Naive thymus-derived CD4-positive, alpha-beta T cell (primary cell): ENCODE data around the gene STPG3. TPM values are rescaled to one million over a fixed set of nuclear protein-coding genes. Genes with fewer than 3 reads are reported as not detected.

Experiments used
- ATAC-seq: fragments of 150-1000 bp; cut with Tn5 transposase; 2 replicates; pipeline ENCODE4 v1.10.0; 2021; ENCODE audit warnings: mild to moderate bottlenecking, moderate library complexity
- CTCF ChIA-PET: fragments of 350-600 bp; sonication (Branson Sonifier 250); formaldehyde crosslinking; loops from one replicate; lab custom pipeline; 2021; ENCODE audit warnings: antibody characterized with exemption; lab: Charles Lee
- POLR2A ChIA-PET: fragments of 350-600 bp; sonication (Branson Sonifier 250); formaldehyde crosslinking; loops from one replicate; lab custom pipeline; 2021; ENCODE audit warnings: antibody characterized with exemption, inconsistent platforms; lab: Charles Lee
- DNase-seq, 9 donors: peaks; one replicate each; pipeline versions ENCODE4 v3.0.0 to v3.0.0-alpha.2; 2020 to 2022; ENCODE audit warnings: mixed read lengths in 1 of 9
- H3K27ac ChIP-seq: one replicate; pipeline ENCODE4 v1.7.0; 2013; ENCODE audit warnings: mild to moderate bottlenecking, low read depth, low read length, moderate library complexity
- H3K27me3 ChIP-seq, 2 donors: one replicate each; pipeline ENCODE4 v1.7.0; 2013; ENCODE audit warnings: low read length in 2 of 2, mild to moderate bottlenecking in 2 of 2, moderate library complexity in 2 of 2; ENCODE audit not compliant: control insufficient read depth in 2 of 2, insufficient read depth in 2 of 2
- H3K36me3 ChIP-seq, 3 experiments: 1 replicate in 2 of 3; 2 replicates in 1 of 3; pipeline ENCODE4 v1.7.0; 2013; ENCODE audit warnings: low read length in 3 of 3, mild to moderate bottlenecking in 3 of 3, moderate library complexity in 1 of 3; ENCODE audit not compliant: insufficient read depth in 3 of 3, control insufficient read depth in 2 of 3
- H3K4me1 ChIP-seq, 2 donors: one replicate each; pipeline ENCODE4 v1.7.0; 2013; ENCODE audit warnings: low read length in 2 of 2, mild to moderate bottlenecking in 2 of 2, moderate library complexity in 1 of 2; ENCODE audit not compliant: control insufficient read depth in 2 of 2, insufficient read depth in 2 of 2
- H3K4me3 ChIP-seq: 2 replicates; pipeline ENCODE4 v1.7.0; 2013; ENCODE audit warnings: mild to moderate bottlenecking, low read length
- H3K9me3 ChIP-seq, 3 experiments: 1 replicate in 2 of 3; 2 replicates in 1 of 3; pipeline ENCODE4 v1.7.0; 2013; ENCODE audit warnings: low read length in 3 of 3; ENCODE audit not compliant: control insufficient read depth in 2 of 3
- H3K27ac Mint-ChIP-seq, 9 donors: one replicate each; pipeline ENCODE4 v1.8.0; 2020 to 2022; ENCODE audit warnings: mixed read lengths in 9 of 9, mild to moderate bottlenecking in 8 of 9, moderate library complexity in 5 of 9, inconsistent platforms in 2 of 9
- H3K27me3 Mint-ChIP-seq, 5 donors: one replicate each; pipeline ENCODE4 v1.8.0; 2021 to 2022; ENCODE audit warnings: mixed read lengths in 5 of 5, mild to moderate bottlenecking in 1 of 5
- H3K36me3 Mint-ChIP-seq, 5 donors: one replicate each; pipeline ENCODE4 v1.8.0; 2020 to 2022; ENCODE audit warnings: mixed read lengths in 5 of 5, mild to moderate bottlenecking in 3 of 5, inconsistent platforms in 1 of 5
- H3K4me1 Mint-ChIP-seq, 7 donors: one replicate each; pipeline ENCODE4 v1.8.0; 2020 to 2022; ENCODE audit warnings: mixed read lengths in 7 of 7, mild to moderate bottlenecking in 3 of 7, inconsistent platforms in 1 of 7
- H3K4me3 Mint-ChIP-seq, 10 donors: one replicate each; pipeline ENCODE4 v1.8.0; 2020 to 2022; ENCODE audit warnings: mild to moderate bottlenecking in 10 of 10, mixed read lengths in 10 of 10, moderate library complexity in 6 of 10, inconsistent platforms in 2 of 10
- H3K9me3 Mint-ChIP-seq, 11 donors: one replicate each; pipeline ENCODE4 v1.8.0; 2020 to 2022; ENCODE audit warnings: mixed read lengths in 11 of 11, mild to moderate bottlenecking in 4 of 11, inconsistent platforms in 1 of 11, moderate library complexity in 1 of 11
- intact Hi-C, 2 donors: fragments of 100-400 bp; cut with micrococcal nuclease; formaldehyde crosslinking; loops; one replicate each; pipeline ENCODE4 v1.15.1; 2023
- polyA plus RNA-seq, 2 donors: library from polyadenylated mRNA; unstranded; fragments of 300-500 nt; fragmentation: Illumina TruSeq; gene quantifications; one replicate each; pipeline ENCODE4 v1.2.3, GENCODE V29; 2021
- total RNA-seq, 6 experiments: library from RNA in 5 of 6; stranded (reverse) in 5 of 6; gene quantifications; 1 replicate in 5 of 6; 2 replicates in 1 of 6; pipeline ENCODE4 v1.2.3 and lab custom pipeline; 2021 to 2026

The STPG3 gene
- total and polyA plus RNA-seq, 7 experiments from 2014 or later = not detected

DNA sequence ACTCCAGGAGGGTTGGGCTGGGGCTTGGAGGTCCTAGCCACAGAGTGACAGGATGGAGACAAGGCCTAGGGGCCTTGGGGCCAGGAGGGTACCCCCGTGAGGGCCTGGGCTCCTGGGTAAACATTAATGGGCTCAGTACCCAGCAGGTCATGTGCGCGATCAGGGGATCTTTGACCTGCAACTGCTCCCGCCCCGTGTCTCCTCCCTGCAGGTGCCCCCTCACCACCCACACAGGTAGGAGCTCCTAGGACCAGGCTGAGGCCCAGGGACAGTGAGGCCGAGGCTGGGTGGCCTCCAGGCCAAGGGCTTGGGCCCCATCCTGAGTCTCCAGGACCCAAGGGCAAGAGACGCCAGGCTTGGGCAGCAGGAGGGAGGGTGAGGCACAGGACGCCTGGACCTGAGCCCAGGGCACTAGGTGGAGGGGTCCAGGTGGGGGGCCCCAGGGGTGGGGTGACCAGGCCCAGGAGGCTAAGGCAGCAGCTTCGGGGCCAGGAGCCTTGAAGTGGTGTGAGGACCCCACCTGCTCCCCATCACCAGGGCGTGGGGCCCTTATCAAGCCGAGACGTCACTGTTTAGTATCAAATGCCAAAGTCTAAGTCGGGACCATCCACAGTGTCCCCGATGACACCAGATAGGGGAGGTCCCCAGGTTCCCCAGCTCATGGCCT is 20.2 kb upstream of the STPG3 start, which contains the start of gene SLC34A3:
TSS of gene SLC34A3 (plus strand) at position 197 of the 667 bp plus-strand sequence. CDS start 802 bp downstream, outside the sequence.
- Histone ChIP-seq H3K4me3 (no peak within 1 kb of the TSS), H3K27me3 (no peaks in the 10 kb centered on the region), H3K36me3 (no peaks in the 10 kb centered on the region), H3K27ac (no peak within 1 kb of the TSS), H3K4me1 (peaks cover 4 to 5% of the 10 kb centered on the region in 2 donors), H3K9me3 (no peaks in the 10 kb centered on the region)
- intact Hi-C loops = no loop called here
- DNase-seq (no peak), ATAC-seq (no peak)
- ChIA-PET CTCF (no interaction called here), POLR2A (interaction anchor here (0.5 kb wide), 1 partner anchor 126 kb away, joined by 4 read pairs; no protein-coding TSS in a partner anchor)
- Mint-ChIP-seq H3K9me3 (peaks cover 0 to 2% (median 0%) of the 10 kb centered on the region in 11 donors), H3K36me3 (no peaks in the 10 kb centered on the region), H3K4me1 (peaks cover 4 to 7% (median 5%) of the 10 kb centered on the region in 7 donors), H3K27me3 (peaks cover 0 to 13% (median 6%) of the 10 kb centered on the region in 5 donors), H3K4me3 (no peak within 1 kb of the TSS), H3K27ac (no peak within 1 kb of the TSS)

DNA sequence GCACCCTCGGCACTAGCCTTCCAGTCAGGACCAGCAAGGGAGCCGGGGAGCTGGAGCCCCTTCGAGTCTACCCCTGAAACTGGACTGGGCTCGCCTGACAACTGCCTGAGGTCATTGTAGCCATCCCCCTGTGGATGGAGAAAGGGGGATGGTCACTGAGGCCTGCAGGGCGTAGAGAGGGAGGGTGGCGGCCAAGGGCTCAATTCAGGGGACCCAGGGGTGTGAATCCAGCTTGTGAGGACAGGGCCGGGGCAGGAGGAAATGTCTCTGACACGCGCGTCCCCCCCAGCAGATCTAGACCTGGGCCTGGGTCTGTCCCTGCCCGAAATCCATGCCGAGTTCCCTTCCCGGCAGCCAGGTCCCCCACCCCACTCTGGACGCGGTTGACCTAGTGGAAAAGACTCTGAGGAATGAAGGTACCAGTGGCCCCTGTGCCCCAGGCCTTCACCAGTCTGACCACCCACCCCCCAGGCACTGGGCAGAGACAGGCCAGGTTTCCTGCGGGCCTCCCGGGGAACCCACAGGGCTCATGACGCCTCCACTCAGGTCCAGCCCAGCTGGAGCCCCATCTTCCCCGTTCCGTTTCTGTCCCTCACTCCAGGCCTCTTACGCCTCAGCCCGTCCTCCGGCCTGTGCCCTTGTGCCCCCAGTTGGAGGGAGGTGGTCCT is 19.6 kb upstream of the STPG3 start:
- no peaks in the 10 kb centered on the region for H3K27me3 ChIP-seq
- no peaks in the 10 kb centered on the region for H3K36me3 ChIP-seq
- DNase-seq (no peak), ATAC-seq (no peak)
- intact Hi-C loops = no loop called here
- CTCF ChIA-PET = no interaction called here
- no peak overlapping the region for H3K27ac Mint-ChIP-seq
- H3K4me3 Mint-ChIP-seq = no peak overlapping the region
- no peak overlapping the region for H3K4me3 ChIP-seq
- no peaks in the 10 kb centered on the region for H3K36me3 Mint-ChIP-seq
- POLR2A ChIA-PET = interaction anchor here (0.5 kb wide), 1 partner anchor 127 kb away, joined by 4 read pairs; no protein-coding TSS in a partner anchor
- no peak overlapping the region for H3K27ac ChIP-seq
- peaks cover 0 to 13% (median 6%) of the 10 kb centered on the region in 5 donors for H3K27me3 Mint-ChIP-seq
- no peaks in the 10 kb centered on the region for H3K9me3 ChIP-seq
- peaks cover 0 to 2% (median 0%) of the 10 kb centered on the region in 11 donors for H3K9me3 Mint-ChIP-seq
- H3K4me1 ChIP-seq = peaks cover 4 to 12% of the 10 kb centered on the region in 2 donors
- H3K4me1 Mint-ChIP-seq = peaks cover 4 to 6% (median 5%) of the 10 kb centered on the region in 7 donors

DNA sequence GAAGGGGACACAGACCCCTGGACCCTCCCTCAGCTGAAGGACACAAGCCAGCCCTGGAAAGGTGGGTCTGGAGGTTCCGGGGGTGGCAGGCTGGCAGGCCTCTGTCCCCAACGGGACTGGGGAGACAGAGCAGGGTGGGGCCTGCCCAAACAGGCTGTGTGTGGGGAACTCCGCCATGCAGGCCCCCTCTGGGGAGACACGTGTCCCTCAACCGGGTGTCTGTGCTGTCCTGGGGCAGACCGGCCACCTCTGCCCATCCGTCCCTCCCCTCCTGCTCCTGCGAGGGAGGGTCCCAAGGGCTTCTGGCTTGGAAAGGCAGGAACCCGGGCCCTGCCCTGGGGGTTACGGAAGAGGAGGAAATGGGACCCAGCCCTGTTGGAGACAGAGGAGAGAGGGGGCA is 19.0 kb upstream of the STPG3 start:
- Histone ChIP-seq H3K4me3 (no peak overlapping the region), H3K9me3 (no peaks in the 10 kb centered on the region), H3K36me3 (no peaks in the 10 kb centered on the region), H3K27ac (no peak overlapping the region), H3K4me1 (peaks cover 4 to 18% of the 10 kb centered on the region in 2 donors), H3K27me3 (no peaks in the 10 kb centered on the region)
- Mint-ChIP-seq H3K27me3 (peaks cover 0 to 13% (median 6%) of the 10 kb centered on the region in 5 donors), H3K9me3 (peaks cover 0 to 2% (median 0%) of the 10 kb centered on the region in 11 donors), H3K36me3 (no peaks in the 10 kb centered on the region), H3K27ac (no peak overlapping the region), H3K4me1 (peaks cover 4 to 6% (median 5%) of the 10 kb centered on the region in 7 donors), H3K4me3 (no peak overlapping the region)
- ATAC-seq (no peak), DNase-seq (no peak)
- intact Hi-C loops = no loop called here
- ChIA-PET CTCF (no interaction called here), POLR2A (no interaction called here)

DNA sequence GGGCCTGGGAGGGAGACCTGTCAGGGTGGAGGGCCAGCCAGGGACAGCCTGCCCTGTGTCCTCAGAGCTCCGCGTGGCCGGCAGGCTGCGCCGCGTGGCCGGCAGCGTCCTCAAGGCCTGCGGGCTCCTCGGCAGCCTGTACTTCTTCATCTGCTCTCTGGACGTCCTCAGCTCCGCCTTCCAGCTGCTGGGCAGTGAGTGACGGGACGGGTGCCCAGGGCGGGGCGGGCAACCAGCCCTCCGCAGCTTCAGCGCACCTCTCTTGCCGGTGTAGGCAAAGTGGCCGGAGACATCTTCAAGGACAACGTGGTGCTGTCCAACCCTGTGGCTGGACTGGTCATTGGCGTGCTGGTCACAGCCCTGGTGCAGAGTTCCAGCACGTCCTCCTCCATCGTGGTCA is 18.6 kb upstream of the STPG3 start:
- ChIA-PET POLR2A (no interaction called here), CTCF (no interaction called here)
- intact Hi-C loops = no loop called here
- H3K27me3 ChIP-seq = no peaks in the 10 kb centered on the region
- H3K4me1 ChIP-seq = peaks cover under 1 to 14% of the 10 kb centered on the region in 2 donors
- no peak overlapping the region for H3K27ac Mint-ChIP-seq
- ATAC-seq (no peak), DNase-seq (no peak)
- no peak overlapping the region for H3K4me3 ChIP-seq
- no peaks in the 10 kb centered on the region for H3K36me3 Mint-ChIP-seq
- H3K9me3 Mint-ChIP-seq = peaks cover 0 to 2% (median 0%) of the 10 kb centered on the region in 11 donors
- H3K27me3 Mint-ChIP-seq = peaks cover 0 to 13% (median 4%) of the 10 kb centered on the region in 5 donors
- H3K4me3 Mint-ChIP-seq = no peak overlapping the region
- no peaks in the 10 kb centered on the region for H3K36me3 ChIP-seq
- H3K27ac ChIP-seq = no peak overlapping the region
- peaks cover 2 to 5% (median 3%) of the 10 kb centered on the region in 7 donors for H3K4me1 Mint-ChIP-seq
- no peaks in the 10 kb centered on the region for H3K9me3 ChIP-seq

DNA sequence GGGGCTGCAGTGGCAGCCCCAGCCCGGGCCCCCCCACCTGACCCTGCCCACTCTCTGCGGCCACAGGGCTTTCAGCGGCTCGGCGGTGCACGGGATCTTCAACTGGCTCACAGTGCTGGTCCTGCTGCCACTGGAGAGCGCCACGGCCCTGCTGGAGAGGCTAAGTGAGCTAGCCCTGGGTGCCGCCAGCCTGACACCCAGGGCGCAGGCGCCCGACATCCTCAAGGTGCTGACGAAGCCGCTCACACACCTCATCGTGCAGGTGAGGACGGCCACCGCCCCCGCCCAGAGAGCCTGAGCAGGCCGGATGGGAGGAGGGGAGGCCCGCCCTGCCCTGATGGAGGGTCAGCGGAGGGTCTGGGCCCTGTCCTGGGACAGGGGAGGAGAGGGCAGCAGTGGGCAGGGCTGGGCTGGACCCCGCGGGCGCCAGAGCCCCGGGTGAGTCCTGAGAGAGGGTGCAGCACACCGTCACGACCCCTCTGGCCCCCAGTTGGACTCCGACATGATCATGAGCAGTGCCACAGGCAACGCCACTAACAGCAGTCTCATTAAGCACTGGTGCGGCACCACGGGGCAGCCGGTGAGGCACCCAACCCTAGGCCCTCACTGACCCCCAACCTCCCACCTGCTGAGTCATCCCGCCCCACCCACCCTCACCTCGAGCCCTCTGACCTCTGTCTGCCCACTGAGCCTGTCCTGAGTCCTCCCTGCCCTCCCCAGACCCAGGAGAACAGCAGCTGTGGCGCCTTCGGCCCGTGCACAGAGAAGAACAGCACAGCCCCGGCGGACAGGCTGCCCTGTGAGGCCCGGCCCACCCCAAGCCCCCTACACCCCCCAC is 17.7 kb upstream of the STPG3 start:
- no peak overlapping the region for H3K4me3 Mint-ChIP-seq
- Histone ChIP-seq H3K4me3 (no peak overlapping the region), H3K9me3 (no peaks in the 10 kb centered on the region), H3K27me3 (no peaks in the 10 kb centered on the region), H3K4me1 (peaks cover 0 to 13% of the 10 kb centered on the region in 2 donors), H3K36me3 (no peaks in the 10 kb centered on the region), H3K27ac (no peak overlapping the region)
- peaks cover 0 to 2% (median 0%) of the 10 kb centered on the region in 11 donors for H3K9me3 Mint-ChIP-seq
- DNase-seq = no peak
- no peak overlapping the region for H3K27ac Mint-ChIP-seq
- H3K27me3 Mint-ChIP-seq = peaks cover 0 to 10% (median 0%) of the 10 kb centered on the region in 5 donors
- no peaks in the 10 kb centered on the region for H3K36me3 Mint-ChIP-seq
- intact Hi-C loops = no loop called here
- ChIA-PET POLR2A (no interaction called here), CTCF (no interaction called here)
- H3K4me1 Mint-ChIP-seq = peaks cover 0 to 5% (median 0%) of the 10 kb centered on the region in 7 donors
- no peak for ATAC-seq

DNA sequence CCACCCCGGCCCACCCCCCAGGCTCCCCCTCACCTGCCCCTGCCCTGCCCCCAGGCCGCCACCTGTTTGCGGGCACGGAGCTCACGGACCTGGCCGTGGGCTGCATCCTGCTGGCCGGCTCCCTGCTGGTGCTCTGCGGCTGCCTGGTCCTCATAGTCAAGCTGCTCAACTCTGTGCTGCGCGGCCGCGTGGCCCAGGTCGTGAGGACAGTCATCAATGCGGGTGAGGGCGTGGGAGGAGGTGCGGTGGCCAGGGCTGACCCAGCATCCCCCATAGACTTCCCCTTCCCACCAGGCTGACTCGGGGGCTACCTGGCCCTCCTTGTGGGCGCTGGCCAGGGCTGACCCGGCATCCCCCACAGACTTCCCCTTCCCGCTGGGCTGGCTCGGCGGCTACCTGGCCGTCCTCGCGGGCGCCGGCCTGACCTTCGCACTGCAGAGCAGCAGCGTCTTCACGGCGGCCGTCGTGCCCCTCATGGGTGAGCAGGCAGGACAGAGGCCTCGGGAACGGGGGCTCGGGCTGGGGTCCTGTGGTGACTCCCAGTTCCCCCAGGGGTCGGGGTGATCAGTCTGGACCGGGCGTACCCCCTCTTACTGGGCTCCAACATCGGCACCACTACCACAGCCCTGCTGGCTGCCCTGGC is 16.9 kb upstream of the STPG3 start:
- H3K9me3 ChIP-seq = no peaks in the 10 kb centered on the region
- no peaks in the 10 kb centered on the region for H3K36me3 ChIP-seq
- peaks cover 5 to 13% of the 10 kb centered on the region in 2 donors for H3K4me1 ChIP-seq
- Mint-ChIP-seq H3K36me3 (no peaks in the 10 kb centered on the region), H3K4me3 (no peak overlapping the region), H3K4me1 (peaks cover 4 to 9% (median 6%) of the 10 kb centered on the region in 7 donors), H3K27ac (no peak overlapping the region), H3K9me3 (peaks cover 0 to 2% (median 0%) of the 10 kb centered on the region in 11 donors), H3K27me3 (peaks cover 0 to 10% (median 0%) of the 10 kb centered on the region in 5 donors)
- no peak overlapping the region for H3K4me3 ChIP-seq
- DNase-seq (no peak), ATAC-seq (no peak)
- intact Hi-C loops = no loop called here
- ChIA-PET POLR2A (interaction anchor here (0.8 kb wide), 1 partner anchor 104 kb away, joined by 3 read pairs; no protein-coding TSS in a partner anchor), CTCF (interaction anchor here (1.3 kb wide), 1 partner anchor 11 kb away, joined by 3 read pairs; no protein-coding TSS in a partner anchor)
- no peak overlapping the region for H3K27ac ChIP-seq
- no peaks in the 10 kb centered on the region for H3K27me3 ChIP-seq
